Kidney (tissue), 14 donors: ENCODE measurements around the gene SH3RF3. TPM values are rescaled to one million over a fixed set of nuclear protein-coding genes. Genes with fewer than 3 reads are reported as not detected.

Experiments used
- DNase-seq, 5 donors: peaks; one replicate each; pipeline ENCODE4 v3.0.0-alpha.2; 2013 to 2020
- FAIRE-seq: peaks from 2 replicates; lab custom pipeline; 2012; peaks lifted over from hg19 to GRCh38; lab: Jason Lieb, UNC
- H3K27ac ChIP-seq, 2 donors: one replicate each; pipeline ENCODE4 v1.7.0; 2013; ENCODE audit warnings: low read depth in 2 of 2, low read length in 2 of 2, inconsistent platforms in 1 of 2
- H3K27me3 ChIP-seq: one replicate; pipeline ENCODE4 v1.7.1; 2013; ENCODE audit warnings: low read length, inconsistent platforms; ENCODE audit not compliant: control insufficient read depth, insufficient read depth
- H3K36me3 ChIP-seq, 3 donors: one replicate each; pipeline versions ENCODE4 v1.7.0 to v1.7.1; 2013; ENCODE audit warnings: low read length in 3 of 3, control low read depth in 1 of 3, inconsistent platforms in 1 of 3; ENCODE audit not compliant: insufficient read depth in 3 of 3, control insufficient read depth in 2 of 3
- H3K4me1 ChIP-seq, 3 donors: one replicate each; pipeline versions ENCODE4 v1.7.0 to v1.7.1; 2013; ENCODE audit warnings: low read length in 3 of 3, inconsistent platforms in 1 of 3, low read depth in 1 of 3; ENCODE audit not compliant: control insufficient read depth in 2 of 3, insufficient read depth in 2 of 3
- H3K4me3 ChIP-seq, 3 donors: one replicate each; pipeline versions ENCODE4 v1.7.0 to v1.8.1; 2013; ENCODE audit warnings: low read length in 3 of 3, control low read depth in 1 of 3, inconsistent platforms in 1 of 3
- H3K9ac ChIP-seq, 3 donors: one replicate each; pipeline versions ENCODE4 v1.7.0 to v1.7.1; 2013; ENCODE audit warnings: low read length in 3 of 3, control low read depth in 1 of 3, inconsistent platforms in 1 of 3
- H3K9me3 ChIP-seq, 3 donors: one replicate each; pipeline versions ENCODE4 v1.7.0 to v1.7.1; 2013; ENCODE audit warnings: low read length in 3 of 3, control low read depth in 1 of 3, inconsistent platforms in 1 of 3; ENCODE audit not compliant: control insufficient read depth in 2 of 3, insufficient read depth in 1 of 3
- intact Hi-C: fragments of 100-400 bp; cut with DNase I; formaldehyde crosslinking; loops from one replicate; pipeline ENCODE4 v1.11.1; 2022
- polyA plus RNA-seq: library from polyadenylated mRNA; stranded (reverse); fragments of 350-450 nt; fragmentation: Illumina TruSeq; extraction: RNeasy Lipid Tissue Mini Kit (QIAGEN cat#74804); gene quantifications from one replicate; pipeline ENCODE4 v1.2.3, GENCODE V29; 2014; ENCODE audit warnings: low read depth, low replicate concordance; ENCODE audit not compliant: insufficient read depth
- total RNA-seq: library from RNA; stranded (reverse); fragmentation: NEBNext Ultra II Directional; extraction: Animal tissue kit (Norgen Biotek cat#: 25700); gene quantifications from one replicate; pipeline ENCODE4 v1.2.1, GENCODE V29; 2021
- TF ChIP-seq, protein P1 (sequence below): IDR thresholded peaks from 3 replicates; pipeline ENCODE4 v1.5.1; 2012; ENCODE audit warnings: mild to moderate bottlenecking, moderate library complexity, borderline replicate concordance; ENCODE audit not compliant: insufficient read depth; ENCODE audit errors: extremely low read depth
- donor health status: control.
- donor health status: control.
- donor health status: control.
- donor health status: control.
- donor health status: control.
- donor health status: DM: yes; HTN: yes; CAD: no.
- donor health status: Normal renal cell carcinoma (clear cell type).

Gene SH3RF3
- total and polyA plus RNA-seq, 2 donors from 2014 or later: 1.7 to 10.7 TPM

DNA sequence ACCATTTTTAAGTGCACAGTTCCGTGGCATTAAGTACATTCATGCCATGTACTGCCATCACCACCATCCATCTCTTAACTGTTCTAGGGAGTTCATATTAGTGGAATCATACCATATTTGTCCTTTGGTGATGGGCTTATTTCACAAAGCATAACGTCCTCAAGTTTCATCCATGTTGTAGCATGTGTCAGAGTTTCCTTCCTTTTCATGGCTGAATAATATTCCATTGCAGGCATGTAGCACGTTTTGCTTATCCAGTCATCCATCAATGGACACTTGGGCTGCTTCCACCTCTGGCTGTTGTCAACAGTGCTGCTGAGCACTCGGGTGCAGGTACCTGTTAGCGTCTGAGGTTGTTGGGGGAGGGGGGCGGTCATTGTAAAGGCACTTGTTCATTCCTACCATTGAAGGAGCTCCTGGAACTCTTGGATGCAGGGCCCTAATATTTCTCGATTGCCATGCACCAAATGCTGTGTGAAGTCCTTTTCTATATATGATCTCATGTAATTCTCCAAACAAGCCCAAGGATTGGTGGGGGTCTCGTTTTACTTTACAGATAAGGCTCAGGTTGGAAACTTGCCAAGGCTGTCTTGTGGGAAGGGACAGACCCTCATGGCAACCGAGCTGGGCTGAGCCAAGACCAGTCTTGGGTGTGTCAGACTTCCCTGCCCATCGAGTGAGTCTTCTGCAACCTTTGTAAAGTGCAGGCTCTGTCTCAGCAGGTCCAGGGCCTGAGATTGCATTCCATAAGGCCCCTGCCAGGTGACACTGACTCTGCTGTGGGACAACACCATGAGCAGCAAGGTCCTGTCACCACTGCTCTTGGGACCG is 42.9 kb upstream of the SH3RF3 start:
- FAIRE-seq: no peak
- intact Hi-C loops: no loop called here
- no peaks in the 10 kb centered on the region for H3K27me3 ChIP-seq

DNA sequence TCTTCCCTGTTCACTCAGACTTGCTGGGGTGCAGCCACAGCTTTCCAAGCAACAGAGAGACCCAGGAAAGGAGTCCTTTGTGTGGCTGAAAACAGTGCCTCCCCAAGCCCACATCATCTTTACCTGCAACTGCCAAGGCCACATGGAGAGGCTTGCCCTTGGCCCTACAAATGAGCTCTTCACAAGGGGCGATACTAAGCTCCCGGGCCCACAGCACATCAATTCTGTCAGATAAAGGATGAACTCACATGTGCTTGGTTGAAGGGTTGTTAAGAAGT is 42.3 kb upstream of the SH3RF3 start:
- no peak for FAIRE-seq

More for the DNA sequence above, 42.9 kb upstream of the SH3RF3 start:
- Histone ChIP-seq H3K27ac (no peak overlapping the region), H3K4me1 (no peaks in the 10 kb centered on the region), H3K36me3 (no peaks in the 10 kb centered on the region), H3K9ac (no peak overlapping the region), H3K9me3 (peaks cover 0 to 2% (median 0%) of the 10 kb centered on the region in 3 donors), H3K4me3 (no peak overlapping the region)
- TF ChIP-seq, protein P1, sequence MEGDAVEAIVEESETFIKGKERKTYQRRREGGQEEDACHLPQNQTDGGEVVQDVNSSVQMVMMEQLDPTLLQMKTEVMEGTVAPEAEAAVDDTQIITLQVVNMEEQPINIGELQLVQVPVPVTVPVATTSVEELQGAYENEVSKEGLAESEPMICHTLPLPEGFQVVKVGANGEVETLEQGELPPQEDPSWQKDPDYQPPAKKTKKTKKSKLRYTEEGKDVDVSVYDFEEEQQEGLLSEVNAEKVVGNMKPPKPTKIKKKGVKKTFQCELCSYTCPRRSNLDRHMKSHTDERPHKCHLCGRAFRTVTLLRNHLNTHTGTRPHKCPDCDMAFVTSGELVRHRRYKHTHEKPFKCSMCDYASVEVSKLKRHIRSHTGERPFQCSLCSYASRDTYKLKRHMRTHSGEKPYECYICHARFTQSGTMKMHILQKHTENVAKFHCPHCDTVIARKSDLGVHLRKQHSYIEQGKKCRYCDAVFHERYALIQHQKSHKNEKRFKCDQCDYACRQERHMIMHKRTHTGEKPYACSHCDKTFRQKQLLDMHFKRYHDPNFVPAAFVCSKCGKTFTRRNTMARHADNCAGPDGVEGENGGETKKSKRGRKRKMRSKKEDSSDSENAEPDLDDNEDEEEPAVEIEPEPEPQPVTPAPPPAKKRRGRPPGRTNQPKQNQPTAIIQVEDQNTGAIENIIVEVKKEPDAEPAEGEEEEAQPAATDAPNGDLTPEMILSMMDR: no peak
- no peak for DNase-seq

DNA sequence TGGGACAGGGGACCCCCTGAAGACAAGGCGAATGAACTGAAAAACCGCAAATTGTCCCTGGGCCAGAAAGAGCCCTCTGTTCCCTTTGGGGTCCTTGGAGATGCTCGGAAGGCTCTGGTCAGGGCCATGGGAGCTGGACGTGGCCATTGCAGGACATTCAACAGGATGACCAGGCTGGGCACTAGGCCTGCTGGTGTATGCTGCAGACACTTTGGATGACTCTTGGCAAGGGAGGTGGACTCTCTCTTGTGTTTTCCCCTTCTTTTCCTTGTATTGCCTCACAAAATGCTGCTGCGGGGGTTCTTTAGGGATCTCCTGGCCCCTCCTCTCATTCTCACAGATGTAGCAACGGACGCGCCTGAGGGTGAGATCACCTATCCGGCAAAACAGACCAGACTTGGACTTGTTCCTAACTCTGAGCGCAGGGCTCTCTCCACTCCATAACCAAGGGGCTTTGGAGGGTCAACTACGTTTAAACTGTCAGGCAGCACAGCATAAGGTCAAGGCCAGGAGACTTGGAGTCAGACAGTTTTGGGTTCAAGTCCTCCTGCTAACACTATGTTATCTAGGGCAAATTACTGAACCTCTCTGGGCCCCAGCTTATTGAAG is 41.8 kb upstream of the SH3RF3 start:
- FAIRE-seq: no peak

More for the DNA sequence above, 42.3 kb upstream of the SH3RF3 start:
- Histone ChIP-seq H3K9me3 (peaks cover 0 to 2% (median 0%) of the 10 kb centered on the region in 3 donors), H3K9ac (no peak overlapping the region), H3K4me3 (no peak overlapping the region), H3K36me3 (no peaks in the 10 kb centered on the region), H3K27ac (no peak overlapping the region), H3K27me3 (no peaks in the 10 kb centered on the region), H3K4me1 (no peaks in the 10 kb centered on the region)
- intact Hi-C loops: no loop called here
- TF ChIP-seq, protein P1: no peak
- no peak for DNase-seq

More for the DNA sequence above, 41.8 kb upstream of the SH3RF3 start:
- Histone ChIP-seq H3K4me1 (no peaks in the 10 kb centered on the region), H3K36me3 (no peaks in the 10 kb centered on the region), H3K4me3 (no peak overlapping the region), H3K9ac (no peak overlapping the region), H3K9me3 (peaks cover 0 to 2% (median 0%) of the 10 kb centered on the region in 3 donors), H3K27ac (no peak overlapping the region), H3K27me3 (no peaks in the 10 kb centered on the region)
- TF ChIP-seq, protein P1: no peak
- intact Hi-C loops: no loop called here
- no peak for DNase-seq
